HEK293 (cell line): ENCODE results near the gene RHBG.

Experiments used
- CTCF ChIP-seq: fragments of 450-650 bp; formaldehyde crosslinking; IDR thresholded peaks from 2 replicates; pipeline ENCODE4 v1.5.1; 2016; ENCODE audit warnings: missing biosample characterization, missing genetic modification characterization
- KLF16 ChIP-seq: fragments of 450-650 bp; formaldehyde crosslinking; IDR thresholded peaks from 2 replicates; pipeline ENCODE4 v1.5.1; 2017; ENCODE audit warnings: missing biosample characterization, missing genetic modification characterization
- RBAK ChIP-seq: fragments of 450-650 bp; formaldehyde crosslinking; IDR thresholded peaks from 2 replicates; pipeline ENCODE4 v1.5.1; 2016; ENCODE audit warnings: missing biosample characterization, missing genetic modification characterization
- YY1 ChIP-seq: fragments of 450-650 bp; formaldehyde crosslinking; IDR thresholded peaks from 2 replicates; pipeline ENCODE4 v1.5.1; 2018; ENCODE audit warnings: missing biosample characterization, missing genetic modification characterization
- ZBTB17 ChIP-seq: fragments of 450-650 bp; formaldehyde crosslinking; IDR thresholded peaks from 2 replicates; pipeline ENCODE4 v1.5.1; 2016; ENCODE audit warnings: missing biosample characterization, missing genetic modification characterization
- ZFP69B ChIP-seq: fragments of 450-650 bp; formaldehyde crosslinking; IDR thresholded peaks from 2 replicates; pipeline ENCODE4 v1.5.1; 2016; ENCODE audit warnings: missing biosample characterization, missing genetic modification characterization
- ZNF133 ChIP-seq: fragments of 450-650 bp; formaldehyde crosslinking; IDR thresholded peaks from 2 replicates; pipeline ENCODE4 v1.5.1; 2016; ENCODE audit warnings: missing biosample characterization, missing genetic modification characterization
- ZNF266 ChIP-seq: fragments of 450-650 bp; formaldehyde crosslinking; IDR thresholded peaks from 2 replicates; pipeline ENCODE4 v1.5.1; 2016; ENCODE audit warnings: missing biosample characterization, missing genetic modification characterization, low read depth
- ZNF416 ChIP-seq: fragments of 450-650 bp; formaldehyde crosslinking; IDR thresholded peaks from 2 replicates; pipeline ENCODE4 v1.5.1; 2016; ENCODE audit warnings: missing biosample characterization, missing genetic modification characterization
- ZNF521 ChIP-seq: fragments of 450-650 bp; formaldehyde crosslinking; IDR thresholded peaks from 2 replicates; pipeline ENCODE4 v1.5.1; 2017; ENCODE audit warnings: missing biosample characterization, mild to moderate bottlenecking, missing genetic modification characterization
- ZNF658 ChIP-seq: fragments of 450-650 bp; formaldehyde crosslinking; IDR thresholded peaks from 2 replicates; pipeline ENCODE4; 2016; ENCODE audit warnings: missing biosample characterization, missing genetic modification characterization
- ZNF777 ChIP-seq: fragments of 450-650 bp; formaldehyde crosslinking; IDR thresholded peaks from 2 replicates; pipeline ENCODE4 v1.5.1; 2017; ENCODE audit warnings: missing biosample characterization, missing genetic modification characterization, borderline replicate concordance
- ZSCAN4 ChIP-seq: fragments of 450-650 bp; formaldehyde crosslinking; IDR thresholded peaks from 2 replicates; pipeline ENCODE4 v1.5.1; 2017; ENCODE audit warnings: missing biosample characterization, missing genetic modification characterization
- ZXDB ChIP-seq: fragments of 450-650 bp; formaldehyde crosslinking; IDR thresholded peaks from 2 replicates; pipeline ENCODE4 v1.5.1; 2016; ENCODE audit warnings: missing biosample characterization, missing genetic modification characterization

GRCh38 chr1:156420205-156421061, 51.4 kb downstream of the RHBG start:
- no peak for TF ChIP-seq YY1 (tag by site-specific recombination)
- TF ChIP-seq ZNF416 (tag by site-specific recombination), result no peak
- no peak for TF ChIP-seq ZFP69B (tag by site-specific recombination)
- TF ChIP-seq CTCF (tag by site-specific recombination), result no peak
- TF ChIP-seq RBAK, result no peak
- no peak for TF ChIP-seq ZSCAN4 (tag by site-specific recombination)
- no peak for TF ChIP-seq ZNF521 (tag by site-specific recombination)
- TF ChIP-seq ZNF266 (tag by site-specific recombination), result no peak
- TF ChIP-seq ZNF658 (tag by site-specific recombination), result no peak
- TF ChIP-seq ZBTB17 (tag by site-specific recombination), result no peak
- TF ChIP-seq KLF16, result no peak
- no peak for TF ChIP-seq ZNF777
- no peak for TF ChIP-seq ZXDB (tag by site-specific recombination)
- TF ChIP-seq ZNF133 (tag by site-specific recombination), result no peak
